Measurements from ENCODE around the gene TMEM218.

TMEM218 gene

GRCh38 chr11:125053167-125053566 lies 58.3 kb downstream of the TMEM218 start:
- peaks cover 0 to under 1% (median 0%) of the 10 kb centered on the region in 5 experiments for H3K27me3 ChIP-seq (replicated peaks in 2 of 5; ENCODE audit: control insufficient read depth in 4 of 5, insufficient read depth in 5 of 5, low read length in 4 of 5)
- POLR2A ChIA-PET = no interaction called here
- no peak overlapping the region for H3K4me3 ChIP-seq (ENCODE audit: control insufficient read depth in 1 of 7, extremely low read depth in 1 of 7, insufficient read depth in 4 of 7, low read depth in 2 of 7, low read length in 6 of 7)
- H3K27ac ChIP-seq (ENCODE audit: insufficient read depth in 1 of 2, low read depth in 1 of 2, low read length in 2 of 2, poor library complexity in 1 of 2, severe bottlenecking in 2 of 2) = no peak overlapping the region
- WGBS (ENCODE audit: insufficient coverage) = 100% methylated on average over 1 of the region's 1 CpG
- no peak for DNase-seq
- no peaks in the 10 kb centered on the region for H3K4me1 ChIP-seq (ENCODE audit: control extremely low read depth in 1 of 4, control insufficient read depth in 4 of 4, insufficient read depth in 4 of 4, low read length in 3 of 4)
- CTCF ChIA-PET = interaction anchor here (1.1 kb wide), 1 partner anchor 37 kb away, joined by 3 read pairs; no protein-coding TSS in a partner anchor
- H3K36me3 ChIP-seq (ENCODE audit: control insufficient read depth in 4 of 4, insufficient read depth in 4 of 4, low read length in 3 of 4) = peaks cover 0 to 5% (median 0%) of the 10 kb centered on the region in 4 experiments
- H3K9me3 ChIP-seq (ENCODE audit: control extremely low read depth in 1 of 5, control insufficient read depth in 4 of 5, insufficient read depth in 2 of 5, low read depth in 1 of 5, low read length in 4 of 5) = no peaks in the 10 kb centered on the region

GRCh38 chr11:125052047-125052446 lies 59.4 kb downstream of the TMEM218 start:
- DNase-seq = no peak
- H3K4me3 ChIP-seq (ENCODE audit: control insufficient read depth in 1 of 7, extremely low read depth in 1 of 7, insufficient read depth in 4 of 7, low read depth in 2 of 7, low read length in 6 of 7) = no peak overlapping the region
- H3K27ac ChIP-seq (ENCODE audit: insufficient read depth in 1 of 2, low read depth in 1 of 2, low read length in 2 of 2, poor library complexity in 1 of 2, severe bottlenecking in 2 of 2) = no peak overlapping the region
- ChIA-PET CTCF (interaction anchor here (1.1 kb wide), 1 partner anchor 38 kb away, joined by 3 read pairs; no protein-coding TSS in a partner anchor), POLR2A (no interaction called here)
- no peaks in the 10 kb centered on the region for H3K27me3 ChIP-seq (replicated peaks in 2 of 5; ENCODE audit: control insufficient read depth in 4 of 5, insufficient read depth in 5 of 5, low read length in 4 of 5)
- no peaks in the 10 kb centered on the region for H3K9me3 ChIP-seq (ENCODE audit: control extremely low read depth in 1 of 5, control insufficient read depth in 4 of 5, insufficient read depth in 2 of 5, low read depth in 1 of 5, low read length in 4 of 5)
- H3K36me3 ChIP-seq (ENCODE audit: control insufficient read depth in 4 of 4, insufficient read depth in 4 of 4, low read length in 3 of 4) = peaks cover 0 to 5% (median 0%) of the 10 kb centered on the region in 4 experiments
- H3K4me1 ChIP-seq (ENCODE audit: control extremely low read depth in 1 of 4, control insufficient read depth in 4 of 4, insufficient read depth in 4 of 4, low read length in 3 of 4) = no peaks in the 10 kb centered on the region

- no peak for DNase-seq
- WGBS (ENCODE audit: insufficient coverage) = 89% methylated on average over 2 of the region's 4 CpGs
- H3K27me3 ChIP-seq (replicated peaks in 2 of 5; ENCODE audit: control insufficient read depth in 4 of 5, insufficient read depth in 5 of 5, low read length in 4 of 5) = no peaks in the 10 kb centered on the region
- H3K4me1 ChIP-seq (ENCODE audit: control extremely low read depth in 1 of 4, control insufficient read depth in 4 of 4, insufficient read depth in 4 of 4, low read length in 3 of 4) = no peaks in the 10 kb centered on the region
- CTCF ChIA-PET = no interaction called here
- POLR2A ChIA-PET = no interaction called here
- peaks cover 0 to 5% (median 0%) of the 10 kb centered on the region in 4 experiments for H3K36me3 ChIP-seq (ENCODE audit: control insufficient read depth in 4 of 4, insufficient read depth in 4 of 4, low read length in 3 of 4)
- no peak overlapping the region for H3K4me3 ChIP-seq (ENCODE audit: control insufficient read depth in 1 of 7, extremely low read depth in 1 of 7, insufficient read depth in 4 of 7, low read depth in 2 of 7, low read length in 6 of 7)
- H3K9me3 ChIP-seq (ENCODE audit: control extremely low read depth in 1 of 5, control insufficient read depth in 4 of 5, insufficient read depth in 2 of 5, low read depth in 1 of 5, low read length in 4 of 5) = peaks cover 0 to 2% (median 0%) of the 10 kb centered on the region in 5 experiments
- H3K27ac ChIP-seq (ENCODE audit: insufficient read depth in 1 of 2, low read depth in 1 of 2, low read length in 2 of 2, poor library complexity in 1 of 2, severe bottlenecking in 2 of 2) = no peak overlapping the region
Measured at GRCh38 chr11:125049164-125049792, 62.1 kb downstream of the TMEM218 start.
